ENCODE measurements around the gene HMG20A. TPM values are rescaled to one million over a fixed set of nuclear protein-coding genes. Genes with fewer than 3 reads are reported as not detected.

HMG20A gene
- total and polyA plus RNA-seq, 9 of the 15 experiments (the other 6 are each of a cell fraction or from before 2014, with no cell fraction given), result 25.0 to 68.1 (median 38.9) TPM

- TF ChIP-seq CTCFL (IDR thresholded peaks at IDR 0.05; ENCODE audit: borderline replicate concordance, insufficient read depth, low read depth, low read length, poor library complexity, severe bottlenecking), result no peak
- TF ChIP-seq MEIS2 (IDR thresholded peaks at IDR 0.05; ENCODE audit: partially characterized antibody), result no peak
- TF ChIP-seq PATZ1 (CRISPR knock-in tag; IDR thresholded peaks at IDR 0.05; ENCODE audit: borderline replicate concordance), result no peak
- no peak for TF ChIP-seq ZBTB34 (CRISPR knock-in tag; IDR thresholded peaks at IDR 0.05)
- TF ChIP-seq KDM5B (IDR thresholded peaks at IDR 0.05; ENCODE audit: insufficient replicate concordance, low read depth, low read length), result peak; percentile 70
- peak; percentile 34; the same call in 1 of the 2 replicates for TF ChIP-seq BACH1 (tag; IDR thresholded peaks at IDR 0.05)
- TF ChIP-seq, protein P1, sequence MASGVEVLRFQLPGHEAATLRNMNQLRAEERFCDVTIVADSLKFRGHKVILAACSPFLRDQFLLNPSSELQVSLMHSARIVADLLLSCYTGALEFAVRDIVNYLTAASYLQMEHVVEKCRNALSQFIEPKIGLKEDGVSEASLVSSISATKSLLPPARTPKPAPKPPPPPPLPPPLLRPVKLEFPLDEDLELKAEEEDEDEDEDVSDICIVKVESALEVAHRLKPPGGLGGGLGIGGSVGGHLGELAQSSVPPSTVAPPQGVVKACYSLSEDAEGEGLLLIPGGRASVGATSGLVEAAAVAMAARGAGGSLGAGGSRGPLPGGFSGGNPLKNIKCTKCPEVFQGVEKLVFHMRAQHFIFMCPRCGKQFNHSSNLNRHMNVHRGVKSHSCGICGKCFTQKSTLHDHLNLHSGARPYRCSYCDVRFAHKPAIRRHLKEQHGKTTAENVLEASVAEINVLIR (CRISPR knock-in tag; IDR thresholded peaks at IDR 0.05), result peak; percentile 80
- no peak for TF ChIP-seq TCFL5 (CRISPR knock-in tag; conservative IDR thresholded peaks at IDR 0.05)
- no peak for TF ChIP-seq ZFP91 (CRISPR knock-in tag; IDR thresholded peaks at IDR 0.05)
- TF ChIP-seq SRSF7 (optimal IDR thresholded peaks at IDR 0.05; ENCODE audit: low read depth, low read length), result no peak
- no peak for TF ChIP-seq E2F3 (CRISPR knock-in tag; IDR thresholded peaks at IDR 0.05)
- no peak for TF ChIP-seq HNRNPUL1 (IDR thresholded peaks at IDR 0.05; ENCODE audit: low read length)
- no peak for TF ChIP-seq SNIP1 (IDR thresholded peaks at IDR 0.05; ENCODE audit: low read depth)
- TF ChIP-seq CREB1 (IDR thresholded peaks at IDR 0.05), result peak; percentile 64
- no peak; the same call in 1 of the 2 replicates for TF ChIP-seq CREB1 (CRISPR knock-in tag; IDR thresholded peaks at IDR 0.05)
- no peak for TF ChIP-seq PPARD (CRISPR knock-in tag; IDR thresholded peaks at IDR 0.05)
- no peak for TF ChIP-seq POLR3A (IDR thresholded peaks at IDR 0.05; ENCODE audit: borderline replicate concordance, extremely low read depth, insufficient read depth, insufficient read length)
- peak; percentile 50 for TF ChIP-seq POLR2H (tag; IDR thresholded peaks at IDR 0.05; ENCODE audit: low read depth)
- no peak for TF ChIP-seq NFE2L1 (tag; IDR thresholded peaks at IDR 0.05; ENCODE audit: borderline replicate concordance, low read depth)
Observed at GRCh38 chr15:77420610-77421369, at the start of gene HMG20A (continued).
